H9 (cell line): ENCODE measurements around the gene FAM114A1. TPM values are rescaled to one million over a fixed set of nuclear protein-coding genes. Genes with fewer than 3 reads are reported as not detected.

Experiments used
- DNase-seq: peaks from one replicate; pipeline ENCODE4 v3.0.0-alpha.2; 2017
- H2AFZ ChIP-seq: one replicate; pipeline ENCODE4 v1.6.1; 2013; ENCODE audit warnings: mild to moderate bottlenecking, low read length, control low read depth, moderate library complexity
- H2AK5ac ChIP-seq: 2 replicates; pipeline ENCODE4 v1.6.1; 2013; ENCODE audit warnings: low read length, control low read depth, mixed read lengths; ENCODE audit not compliant: insufficient read length
- H2BK120ac ChIP-seq: one replicate; pipeline ENCODE4 v1.6.1; 2013; ENCODE audit warnings: low read depth, mild to moderate bottlenecking, low read length, control low read depth, inconsistent platforms; ENCODE audit not compliant: poor library complexity, severe bottlenecking
- H2BK12ac ChIP-seq: 2 replicates; pipeline ENCODE4 v1.6.1; 2013; ENCODE audit warnings: low read length, control low read depth, mixed read lengths, low read depth; ENCODE audit not compliant: insufficient read length
- H2BK15ac ChIP-seq: 2 replicates; pipeline ENCODE4 v1.6.1; 2013; ENCODE audit warnings: low read depth, low read length, control low read depth
- H2BK20ac ChIP-seq: one replicate; pipeline ENCODE4 v1.6.1; 2013; ENCODE audit warnings: low read depth, mild to moderate bottlenecking, low read length, control low read depth, inconsistent platforms; ENCODE audit not compliant: poor library complexity, severe bottlenecking
- H2BK5ac ChIP-seq: 2 replicates; pipeline ENCODE4 v1.6.1; 2013; ENCODE audit warnings: low read length, control low read depth, mixed read lengths; ENCODE audit not compliant: insufficient read length
- H3K14ac ChIP-seq: 2 replicates; pipeline ENCODE4 v1.6.1; 2013; ENCODE audit warnings: low read length, control low read depth; ENCODE audit not compliant: insufficient read depth
- H3K18ac ChIP-seq: 2 replicates; pipeline ENCODE4 v1.6.1; 2013; ENCODE audit warnings: low read depth, mild to moderate bottlenecking, mixed read lengths, low read length, control low read depth; ENCODE audit not compliant: insufficient read length
- H3K23ac ChIP-seq: 2 replicates; pipeline ENCODE4 v1.6.1; 2013; ENCODE audit warnings: low read length, control low read depth, mixed read lengths, low read depth; ENCODE audit not compliant: insufficient read length
- H3K23me2 ChIP-seq: 2 replicates; pipeline ENCODE4 v1.6.1; 2013; ENCODE audit warnings: low read depth, mild to moderate bottlenecking, mixed read lengths, low read length, control low read depth; ENCODE audit not compliant: insufficient read length, poor library complexity, severe bottlenecking
- H3K27ac ChIP-seq: 2 replicates; pipeline ENCODE4 v1.5.1; 2013; ENCODE audit warnings: low read length, control low read depth, mixed read lengths, low read depth; ENCODE audit not compliant: insufficient read length
- H3K27me3 ChIP-seq: 2 replicates; pipeline ENCODE4 v1.6.1; 2013; ENCODE audit warnings: low read length, control low read depth, inconsistent platforms; ENCODE audit not compliant: insufficient read depth
- H3K4ac ChIP-seq: 2 replicates; pipeline ENCODE4 v1.6.1; 2013; ENCODE audit warnings: low read depth, mild to moderate bottlenecking, control low read depth, inconsistent platforms, low read length, moderate library complexity
- H3K4me1 ChIP-seq: 2 replicates; pipeline ENCODE4 v1.6.1; 2013; ENCODE audit warnings: low read length, control low read depth, inconsistent platforms; ENCODE audit not compliant: insufficient read depth
- H3K4me2 ChIP-seq: 2 replicates; pipeline ENCODE4 v1.6.1; 2013; ENCODE audit warnings: low read length, control low read depth, mixed read lengths; ENCODE audit not compliant: insufficient read length, insufficient read depth
- H3K56ac ChIP-seq: 2 replicates; pipeline ENCODE4 v1.6.1; 2013; ENCODE audit warnings: low read depth, mild to moderate bottlenecking, mixed read lengths, low read length, control low read depth; ENCODE audit not compliant: insufficient read length
- H3K79me1 ChIP-seq: 2 replicates; pipeline ENCODE4 v1.6.1; 2013; ENCODE audit warnings: low read depth, mild to moderate bottlenecking, moderate library complexity, low read length, control low read depth, inconsistent platforms; ENCODE audit not compliant: insufficient read depth, poor library complexity, severe bottlenecking
- H3K79me2 ChIP-seq: 2 replicates; pipeline ENCODE4 v1.6.1; 2013; ENCODE audit warnings: low read length, control low read depth, inconsistent platforms; ENCODE audit not compliant: insufficient read depth
- H3K9ac ChIP-seq: 2 replicates; pipeline ENCODE4 v1.6.1; 2013; ENCODE audit warnings: low read length, control low read depth, mixed read lengths; ENCODE audit not compliant: insufficient read length; ENCODE audit errors: extremely low read depth
- H3K9me3 ChIP-seq: one replicate; pipeline ENCODE4 v1.6.1; 2013; ENCODE audit warnings: low read depth, low read length, inconsistent platforms; ENCODE audit not compliant: control insufficient read depth
- H3T11ph ChIP-seq: one replicate; pipeline ENCODE4 v1.6.1; 2013; ENCODE audit warnings: mild to moderate bottlenecking, low read length, control low read depth, inconsistent platforms
- H4K20me1 ChIP-seq: one replicate; pipeline ENCODE4 v1.6.1; 2013; ENCODE audit not compliant: control insufficient read depth, insufficient read length, insufficient read depth
- H4K5ac ChIP-seq: 2 replicates; pipeline ENCODE4 v1.6.1; 2013; ENCODE audit warnings: low read depth, mild to moderate bottlenecking, mixed read lengths, low read length, control low read depth; ENCODE audit not compliant: insufficient read length
- H4K8ac ChIP-seq: replicated peaks from 2 replicates; pipeline ENCODE4 v1.6.1; 2013; ENCODE audit warnings: low read length, control low read depth, mixed read lengths, low read depth; ENCODE audit not compliant: insufficient read length
- H4K91ac ChIP-seq: 2 replicates; pipeline ENCODE4 v1.6.1; 2013; ENCODE audit warnings: low read depth, mild to moderate bottlenecking, moderate library complexity, mixed read lengths, low read length, control low read depth; ENCODE audit not compliant: insufficient read length
- H3K27ac Mint-ChIP-seq, 3 experiments: 2 replicates in 2 of 3; 3 replicates in 1 of 3; pipeline ENCODE4 v1.8.0; 2020 to 2021; ENCODE audit warnings: mixed read lengths in 3 of 3, mild to moderate bottlenecking in 1 of 3, moderate library complexity in 1 of 3
- H3K27me3 Mint-ChIP-seq: 2 replicates; pipeline ENCODE4 v1.8.0; 2021; ENCODE audit warnings: low read depth, mild to moderate bottlenecking, moderate library complexity, mixed read lengths
- H3K36me3 Mint-ChIP-seq, 3 experiments: 2 replicates in 2 of 3; 3 replicates in 1 of 3; pipeline ENCODE4 v1.8.0; 2020 to 2021; ENCODE audit warnings: low read depth in 3 of 3, mixed read lengths in 3 of 3; ENCODE audit not compliant: insufficient read depth in 1 of 3
- H3K4me1 Mint-ChIP-seq, 2 experiments: 2 replicates each; pipeline ENCODE4 v1.8.0; 2020; ENCODE audit warnings: mixed read lengths in 2 of 2
- H3K4me3 Mint-ChIP-seq, 2 experiments: 2 replicates in 1 of 2; 3 replicates in 1 of 2; pipeline ENCODE4 v1.8.0; 2020 to 2021; ENCODE audit warnings: mild to moderate bottlenecking in 2 of 2, mixed read lengths in 2 of 2, moderate library complexity in 1 of 2
- H3K9me3 Mint-ChIP-seq, 2 experiments: 2 replicates in 1 of 2; 3 replicates in 1 of 2; pipeline ENCODE4 v1.8.0; 2020; ENCODE audit warnings: mild to moderate bottlenecking in 2 of 2, mixed read lengths in 2 of 2, moderate library complexity in 1 of 2
- WGBS: extraction: QIAGEN DNeasy Blood & Tissue Kit; methylation state at CpG from one replicate; pipeline ENCODE4 v1.1.7; 2013; ENCODE audit warnings: missing lambda C conversion rate, low lambda C conversion rate, mixed read lengths; ENCODE audit not compliant: insufficient read length; ENCODE audit errors: extremely low coverage; 5-methylcytosine and 5-hydroxymethylcytosine counted together
- total RNA-seq: library from RNA; stranded (reverse); gene quantifications from 2 replicates; pipeline ENCODE4 v1.2.1, GENCODE V29; 2021
- TF ChIP-seq, protein P1 (sequence below): fragments of 200-600 bp; sonication (generic); conservative IDR thresholded peaks from 3 replicates; pipeline ENCODE4 v1.8.0; 2021; ENCODE audit warnings: antibody characterized with exemption, mild to moderate bottlenecking

Gene FAM114A1
- total RNA-seq, 1 experiment from 2014 or later, result 9.9 TPM

DNA sequence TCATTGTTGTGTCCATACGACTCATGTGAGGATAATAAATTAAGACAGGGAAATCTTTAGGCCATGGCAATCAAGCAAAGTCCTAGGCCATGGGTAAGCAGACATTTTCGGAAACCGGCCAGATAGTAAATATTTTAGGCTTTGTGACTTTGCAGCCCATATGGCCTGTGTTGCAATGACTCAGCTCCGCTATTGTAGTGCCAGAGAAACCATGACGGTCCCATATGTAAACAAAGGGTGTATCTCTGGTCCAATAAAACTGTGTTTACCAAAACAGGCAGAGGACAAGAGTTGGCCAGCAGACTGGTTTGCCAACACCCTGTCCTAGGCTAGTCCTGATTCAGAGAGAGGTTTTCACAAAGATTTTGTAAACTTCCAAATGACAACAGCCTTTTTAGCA is 5.0 kb downstream of the FAM114A1 start:
- Mint-ChIP-seq H3K27ac (no peak overlapping the region), H3K36me3 (peaks cover 5 to 12% (median 10%) of the 10 kb centered on the region in 3 experiments), H3K4me3 (no peak overlapping the region), H3K4me1 (peaks cover 6 to 7% of the 10 kb centered on the region in 2 experiments), H3K27me3 (peaks cover 3% of the 10 kb centered on the region; the same call in 1 of the 2 replicates), H3K9me3 (peaks cover 0 to 4% of the 10 kb centered on the region in 2 experiments; a peak in 2 of 5 replicates)
- Histone ChIP-seq H4K20me1 (no peaks in the 10 kb centered on the region), H3K9me3 (no peaks in the 10 kb centered on the region), H3K4me1 (peaks cover 3% of the 10 kb centered on the region; the same call in 1 of the 2 replicates), H2BK20ac (no peak overlapping the region), H3K4ac (no peak overlapping the region), H2AFZ (no peak overlapping the region), H2BK15ac (no peak overlapping the region), H3K18ac (no peak overlapping the region), H3K79me1 (no peaks in the 10 kb centered on the region), H2AK5ac (no peak overlapping the region), H3T11ph (no peak overlapping the region), H4K91ac (no peak overlapping the region), H3K23me2 (peaks cover 3% of the 10 kb centered on the region), H3K79me2 (no peaks in the 10 kb centered on the region), H3K4me2 (no peak overlapping the region), H3K56ac (no peak overlapping the region), H3K27ac (no peak overlapping the region), H3K9ac (no peak overlapping the region), H4K5ac (no peak overlapping the region), H3K27me3 (no peaks in the 10 kb centered on the region), H3K14ac (no peak overlapping the region), H2BK12ac (no peak overlapping the region), H2BK120ac (no peak overlapping the region), H4K8ac (no peak overlapping the region), H2BK5ac (no peak overlapping the region), H3K23ac (no peak overlapping the region)
- WGBS, result no CpG with 5 or more reads among the region's 5 CpGs
- DNase-seq, result no peak
- TF ChIP-seq, protein P1, sequence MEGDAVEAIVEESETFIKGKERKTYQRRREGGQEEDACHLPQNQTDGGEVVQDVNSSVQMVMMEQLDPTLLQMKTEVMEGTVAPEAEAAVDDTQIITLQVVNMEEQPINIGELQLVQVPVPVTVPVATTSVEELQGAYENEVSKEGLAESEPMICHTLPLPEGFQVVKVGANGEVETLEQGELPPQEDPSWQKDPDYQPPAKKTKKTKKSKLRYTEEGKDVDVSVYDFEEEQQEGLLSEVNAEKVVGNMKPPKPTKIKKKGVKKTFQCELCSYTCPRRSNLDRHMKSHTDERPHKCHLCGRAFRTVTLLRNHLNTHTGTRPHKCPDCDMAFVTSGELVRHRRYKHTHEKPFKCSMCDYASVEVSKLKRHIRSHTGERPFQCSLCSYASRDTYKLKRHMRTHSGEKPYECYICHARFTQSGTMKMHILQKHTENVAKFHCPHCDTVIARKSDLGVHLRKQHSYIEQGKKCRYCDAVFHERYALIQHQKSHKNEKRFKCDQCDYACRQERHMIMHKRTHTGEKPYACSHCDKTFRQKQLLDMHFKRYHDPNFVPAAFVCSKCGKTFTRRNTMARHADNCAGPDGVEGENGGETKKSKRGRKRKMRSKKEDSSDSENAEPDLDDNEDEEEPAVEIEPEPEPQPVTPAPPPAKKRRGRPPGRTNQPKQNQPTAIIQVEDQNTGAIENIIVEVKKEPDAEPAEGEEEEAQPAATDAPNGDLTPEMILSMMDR, result no peak
